HepG2 (cell line): ENCODE results near the gene BCAS1. TPM values are rescaled to one million over a fixed set of nuclear protein-coding genes. Genes with fewer than 3 reads are reported as not detected.

Experiments
- GPBP1L1 ChIP-seq: sonication (generic); formaldehyde crosslinking; IDR thresholded peaks from 2 replicates; pipeline ENCODE4 v1.5.0; 2020; ENCODE audit warnings: mild to moderate bottlenecking, missing genetic modification reagents
- GTF3A ChIP-seq: sonication (generic); formaldehyde crosslinking; conservative IDR thresholded peaks from 2 replicates; pipeline ENCODE4 v1.4.0; 2020; ENCODE audit warnings: mild to moderate bottlenecking, missing genetic modification reagents
- HMG20A ChIP-seq: IDR thresholded peaks from 2 replicates; pipeline ENCODE4 v1.6.1; 2016; ENCODE audit warnings: borderline replicate concordance
- MBD4 ChIP-seq: IDR thresholded peaks from 2 replicates; pipeline ENCODE4 v1.6.1; 2012; ENCODE audit warnings: low read length, inconsistent platforms, borderline replicate concordance
- MXI1 ChIP-seq: IDR thresholded peaks from 3 replicates; pipeline ENCODE4 v1.6.1; 2012; ENCODE audit warnings: low read depth, low read length, inconsistent platforms, borderline replicate concordance
- PITX1 ChIP-seq: sonication (generic); formaldehyde crosslinking; IDR thresholded peaks from 2 replicates; pipeline ENCODE4 v1.5.1; 2020; ENCODE audit warnings: mild to moderate bottlenecking, missing genetic modification reagents
- SNAPC4 ChIP-seq: sonication (generic); formaldehyde crosslinking; IDR thresholded peaks from 2 replicates; pipeline ENCODE4 v1.4.0; 2020; ENCODE audit warnings: mild to moderate bottlenecking, missing genetic modification reagents
- ZBTB10 ChIP-seq: sonication (generic); formaldehyde crosslinking; IDR thresholded peaks from 2 replicates; pipeline ENCODE4 v1.4.0; 2020; ENCODE audit warnings: missing genetic modification reagents, borderline replicate concordance
- ZNF460 ChIP-seq: sonication (generic); formaldehyde crosslinking; IDR thresholded peaks from 2 replicates; pipeline ENCODE4 v1.5.1; 2020; ENCODE audit warnings: missing genetic modification reagents, mild to moderate bottlenecking, borderline replicate concordance
- ZNF512B ChIP-seq: sonication (generic); formaldehyde crosslinking; IDR thresholded peaks from 2 replicates; pipeline ENCODE4 v1.5.1; 2020; ENCODE audit warnings: missing genetic modification reagents, mild to moderate bottlenecking, borderline replicate concordance
- ZNF558 ChIP-seq: sonication (generic); formaldehyde crosslinking; IDR thresholded peaks from 2 replicates; pipeline ENCODE4 v1.9.0; 2022; ENCODE audit warnings: mild to moderate bottlenecking, missing genetic modification reagents, borderline replicate concordance
- polyA plus RNA-seq, 8 experiments: library from polyadenylated mRNA; depleted of rRNA in 3 of 8; stranded (reverse) in 7 of 8; unstranded in 1 of 8; fragments of >200 nt; fragmentation: Illumina TruSeq in 4 of 8; extraction: Trizol in 4 of 8; gene quantifications; 2 replicates each; pipeline versions ENCODE4 v1.2.1 to v1.2.3, GENCODE V29; 2011 to 2016; ENCODE audit warnings: low read depth in 4 of 8, missing spikeins in 1 of 8, mixed read lengths in 1 of 8; ENCODE audit not compliant: insufficient read depth in 1 of 8
- total RNA-seq, 5 experiments: library from RNA; depleted of rRNA; stranded (reverse); fragments of >200 nt; fragmentation: Illumina TruSeq; extraction: Trizol; gene quantifications; 2 replicates each; pipeline ENCODE4 v1.2.3, GENCODE V29; 2016; ENCODE audit warnings: low read depth in 1 of 5

BCAS1 gene
- total and polyA plus RNA-seq, 2 of the 13 experiments (the other 11 are each of a cell fraction or from before 2014, with no cell fraction given): 0.55 to 0.91 TPM

- TF ChIP-seq SNAPC4 (CRISPR knock-in tag) (no peak), MXI1 (no peak), GTF3A (no peak), ZBTB10 (CRISPR knock-in tag) (no peak), ZNF558 (CRISPR knock-in tag) (no peak), ZNF512B (CRISPR knock-in tag) (no peak), MBD4 (no peak), ZNF460 (no peak), HMG20A (CRISPR knock-in tag) (no peak), PITX1 (no peak), GPBP1L1 (no peak)
Observed at GRCh38 chr20:53981130-53981529, 89.3 kb downstream of the BCAS1 start (continued).
